GM19238 (cell line): ENCODE data around the gene NYAP1.

Source experiments
- DNase-seq: peaks from one replicate; pipeline ENCODE4 v3.0.0; 2011; ENCODE audit warnings: low spot score; ENCODE audit not compliant: insufficient read length

NYAP1 gene

DNA sequence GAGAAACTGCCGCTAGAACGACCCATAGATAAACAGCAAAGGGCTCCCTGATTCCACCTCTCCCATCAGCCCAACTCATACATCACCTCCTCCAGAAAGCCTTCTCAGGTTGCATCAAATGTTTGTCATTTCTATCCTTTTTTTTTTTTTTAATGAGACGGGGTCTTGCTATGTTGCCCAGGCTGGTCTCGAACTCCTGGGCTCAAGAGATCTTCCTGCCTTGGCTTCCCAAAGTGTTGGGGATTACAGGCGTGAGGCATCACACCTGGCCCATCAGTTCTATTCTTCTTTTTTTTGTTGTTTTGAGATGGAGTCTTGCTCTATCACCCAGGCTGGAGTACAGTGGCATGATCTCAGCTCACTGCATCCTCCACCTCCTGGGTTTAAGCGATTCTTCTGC is 26.7 kb upstream of the NYAP1 start:
- DNase-seq: no peak

DNA sequence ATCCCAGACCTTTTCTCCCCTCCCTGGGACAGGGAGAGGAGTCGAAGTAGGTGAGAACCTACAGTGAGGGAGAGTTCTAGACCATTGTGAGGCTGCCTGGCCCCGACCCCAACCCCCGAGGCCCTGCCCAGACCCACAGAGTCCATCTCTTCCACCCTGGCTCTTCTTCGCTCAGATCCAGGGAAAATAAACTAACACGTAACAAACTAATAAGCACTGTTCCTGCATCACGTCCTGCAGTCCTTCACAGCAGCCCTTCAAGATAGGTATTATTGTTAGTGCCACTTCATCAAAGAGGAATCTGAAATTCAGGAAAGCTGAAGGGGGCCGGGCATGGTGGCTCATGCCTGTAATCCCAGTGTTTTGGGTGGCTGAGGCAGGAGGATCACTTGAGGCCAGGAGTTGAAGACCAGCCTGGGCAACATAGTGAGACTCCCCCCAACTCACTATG is 19.5 kb upstream of the NYAP1 start, which contains the start of gene SPACDR:
SPACDR (minus strand) TSS at position 51 of the 451 bp plus-strand sequence. CDS start 235 bp downstream, outside the sequence.
- DNase-seq: no peak

DNA sequence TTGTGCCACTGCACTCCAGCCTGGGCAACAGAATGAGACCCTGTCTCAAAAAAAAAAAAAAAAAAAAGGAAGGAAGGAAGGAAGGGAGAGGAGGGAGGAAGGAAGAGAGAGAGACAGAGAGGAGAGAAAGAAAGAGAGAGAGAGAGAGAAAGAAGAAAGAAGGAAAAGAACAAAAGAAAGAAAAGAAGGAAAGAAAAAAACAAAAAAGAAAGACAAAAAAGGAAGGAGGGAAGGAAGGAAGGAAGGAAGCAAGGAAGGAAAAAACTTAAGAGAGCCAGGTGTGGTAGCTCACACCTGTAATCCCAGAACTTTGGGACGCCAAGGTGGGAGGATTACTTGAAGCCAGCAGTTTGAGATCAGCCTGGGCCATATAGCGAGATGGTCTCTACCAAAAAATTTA is 18.9 kb upstream of the NYAP1 start:
- DNase-seq: no peak

DNA sequence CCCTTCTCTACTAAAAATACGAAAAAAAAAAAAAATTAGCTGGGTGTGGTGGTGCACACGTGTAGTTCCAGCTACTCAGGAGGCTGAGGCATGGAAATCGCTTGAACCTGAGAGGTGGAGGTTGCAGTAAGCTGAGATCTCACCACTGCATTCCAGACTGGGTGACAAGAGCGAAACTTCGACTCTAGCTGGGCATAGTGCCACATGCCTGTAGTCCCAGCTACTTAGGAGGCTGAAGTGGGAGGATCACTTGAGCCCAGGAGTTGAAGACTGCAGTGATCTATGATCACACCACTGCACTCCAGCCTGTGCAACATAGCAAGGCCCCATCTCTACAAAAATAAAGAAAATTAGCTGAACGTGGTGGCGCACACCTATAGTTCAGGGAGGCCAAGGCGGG is 18.4 kb upstream of the NYAP1 start:
- no peak for DNase-seq

DNA sequence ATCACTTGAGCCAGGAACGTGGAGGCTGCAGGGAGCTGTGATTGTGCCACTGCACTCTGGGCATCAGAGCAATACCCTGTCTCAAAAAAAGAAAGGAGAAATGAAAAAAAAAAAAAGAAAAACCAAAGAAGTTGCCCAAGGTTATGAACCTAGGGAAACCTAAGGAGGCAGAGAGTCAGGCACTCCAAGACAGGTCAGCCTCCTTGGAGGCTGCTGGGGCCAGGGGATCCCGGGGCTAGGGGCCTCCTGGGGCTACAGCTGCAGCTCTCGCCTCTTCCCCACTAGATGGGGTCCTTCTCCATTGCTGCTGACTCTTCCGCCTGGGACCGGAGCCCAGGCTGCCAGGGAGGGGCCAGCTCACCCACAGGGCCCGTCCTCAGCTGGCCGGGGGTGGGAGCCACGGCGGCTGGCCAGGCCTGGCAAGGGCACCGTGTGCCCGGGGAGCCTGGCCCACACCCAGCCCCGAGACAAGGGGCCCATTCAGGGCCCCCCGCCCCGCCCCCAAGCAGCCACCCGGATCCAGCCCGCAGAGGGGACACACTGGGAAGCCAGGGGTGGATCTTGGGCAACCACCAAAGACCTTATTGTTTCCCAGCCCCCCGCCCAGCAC is 17.9 kb upstream of the NYAP1 start:
- no peak for DNase-seq

DNA sequence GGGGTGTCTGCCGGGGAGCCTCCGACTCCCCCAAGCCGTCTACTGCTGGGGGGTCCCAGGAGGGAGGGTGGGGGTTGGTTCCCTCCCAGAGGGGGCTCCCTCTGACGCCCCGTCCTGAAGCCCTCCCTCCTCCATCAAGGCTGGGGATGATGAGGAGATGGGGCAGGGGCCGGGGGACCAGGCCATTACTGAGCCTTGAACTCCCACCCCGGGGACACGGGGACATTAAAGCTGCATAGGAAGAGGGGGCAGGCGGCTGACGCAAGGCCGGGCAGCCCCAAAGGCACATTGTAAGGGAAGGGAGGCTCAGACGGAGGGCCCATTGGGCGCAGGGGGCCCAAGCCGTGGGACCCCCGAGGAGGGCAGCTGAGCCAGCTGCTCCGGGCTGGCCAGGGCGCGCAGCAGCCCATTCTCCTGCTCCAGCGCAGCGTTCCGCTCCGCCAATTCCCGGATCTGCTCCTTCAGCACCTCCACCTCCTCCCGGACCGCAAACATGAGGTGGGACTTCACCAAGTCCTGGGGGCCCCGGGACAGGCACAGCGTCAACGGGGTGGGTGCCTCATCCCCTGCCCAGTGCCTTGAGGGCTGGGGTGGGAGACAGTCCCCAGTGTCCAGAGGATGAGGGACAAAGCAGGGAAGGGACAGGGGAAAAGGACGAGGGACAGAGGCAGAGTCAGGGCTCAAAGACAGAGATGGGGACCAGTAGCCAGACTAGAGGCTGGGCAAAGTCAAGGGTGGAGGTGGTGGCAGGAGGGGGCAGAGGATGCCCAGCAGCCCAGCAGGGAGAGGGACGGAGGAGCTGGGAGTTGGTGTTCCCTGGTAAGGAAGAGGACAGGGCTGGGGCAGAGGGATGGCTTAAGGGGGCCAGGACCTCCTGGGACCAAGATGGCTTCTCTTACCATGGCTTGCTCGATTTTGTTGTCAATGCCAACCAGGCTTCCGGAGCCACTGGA is 16.8 kb upstream of the NYAP1 start:
- DNase-seq: no peak

DNA sequence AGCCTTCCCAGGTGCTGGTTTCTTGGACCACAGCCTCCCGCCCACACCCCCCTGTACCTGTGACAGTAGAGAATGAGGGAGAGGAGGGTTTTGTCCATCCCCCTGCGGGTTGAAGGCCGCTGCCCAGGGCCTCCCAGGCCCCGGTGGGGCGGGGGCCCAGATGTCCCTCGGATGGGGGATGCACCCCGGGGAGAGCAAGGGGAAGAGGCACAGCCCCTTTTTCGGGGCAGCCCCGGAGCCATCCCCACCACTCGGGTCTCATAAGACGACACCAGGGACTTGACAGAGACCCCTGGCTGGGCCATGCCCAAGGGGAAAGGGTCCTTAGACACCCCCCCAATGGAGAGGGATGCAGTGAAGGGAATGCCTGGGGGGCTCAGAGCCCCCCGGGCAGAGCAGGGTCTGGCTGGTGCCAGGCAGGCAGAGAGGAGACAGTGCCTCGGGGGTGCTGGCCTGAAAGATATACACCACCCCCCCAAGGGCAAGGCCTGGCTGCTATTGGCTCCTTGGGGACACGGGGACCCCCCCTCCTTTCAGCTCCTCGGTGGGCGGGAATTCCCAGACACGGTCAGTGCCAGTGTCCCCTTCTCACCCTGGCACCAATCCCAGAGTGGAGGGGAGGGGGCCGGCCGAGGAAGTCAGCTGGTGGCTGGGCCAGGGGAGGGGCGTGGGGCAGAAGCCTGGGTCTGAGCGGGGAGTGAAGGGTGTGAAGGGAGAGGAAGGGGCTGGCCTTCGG is 15.9 kb upstream of the NYAP1 start:
- DNase-seq: no peak

DNA sequence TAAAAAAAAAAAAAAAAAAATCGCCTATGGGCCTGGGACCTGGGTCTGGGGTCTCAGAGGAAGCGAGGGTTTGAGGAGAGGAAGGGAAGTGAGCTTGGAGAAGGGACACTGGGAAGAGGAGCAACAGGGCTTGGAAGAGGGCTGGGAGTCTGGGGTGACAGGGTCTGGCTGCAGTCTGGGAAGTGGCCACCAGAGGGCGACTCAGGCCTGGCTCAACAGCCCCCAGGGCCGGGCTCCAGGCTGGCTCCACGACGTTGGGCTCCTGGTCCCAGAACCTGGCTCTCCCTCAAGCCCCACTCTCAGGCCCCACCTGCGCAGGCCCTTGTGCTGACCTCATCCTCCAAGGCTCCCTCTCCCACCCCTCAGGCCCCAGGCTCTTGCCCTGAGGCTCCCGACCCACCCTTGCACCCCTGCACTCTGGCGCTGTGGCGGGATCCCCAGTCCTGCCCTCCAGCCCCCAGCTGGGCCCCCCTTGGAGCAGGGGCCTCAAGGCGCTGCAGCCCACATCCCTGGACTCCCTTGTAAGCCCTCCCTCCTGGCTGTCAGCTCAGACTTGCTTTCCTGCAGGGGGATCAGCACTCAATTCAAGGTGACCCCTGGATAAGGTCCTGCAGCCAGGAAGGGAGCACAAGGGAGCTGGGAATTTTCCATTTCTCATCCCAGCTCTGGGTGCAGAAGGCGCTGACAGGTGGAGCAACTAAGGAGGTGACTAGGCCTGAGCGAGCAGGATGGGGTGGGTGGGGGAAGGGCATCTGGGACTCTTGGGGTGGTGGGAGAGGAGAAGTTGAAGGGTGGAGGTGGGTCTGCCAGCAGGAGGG is 14.3 kb upstream of the NYAP1 start:
- peak; percentile 95 for DNase-seq

DNA sequence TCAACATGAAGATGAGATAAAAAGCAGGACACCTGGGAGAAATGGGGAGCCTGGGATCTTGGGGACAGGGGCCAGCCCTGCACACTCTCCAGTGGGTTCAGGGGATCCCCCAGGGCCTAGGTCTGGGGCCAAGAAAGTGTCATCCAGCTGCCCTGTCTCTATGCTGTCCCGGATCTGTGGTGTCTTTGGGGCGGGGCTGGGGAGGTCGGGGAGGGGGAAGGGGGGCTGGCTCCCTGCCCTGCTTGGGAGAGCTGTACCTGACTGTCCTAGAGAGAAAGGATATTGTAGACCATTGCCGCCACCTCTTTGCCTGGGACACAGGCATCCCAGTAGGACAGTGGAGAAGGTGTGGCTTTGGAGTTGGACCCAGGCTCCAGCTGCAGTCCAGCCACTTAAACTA is 12.7 kb upstream of the NYAP1 start:
- DNase-seq: no peak

DNA sequence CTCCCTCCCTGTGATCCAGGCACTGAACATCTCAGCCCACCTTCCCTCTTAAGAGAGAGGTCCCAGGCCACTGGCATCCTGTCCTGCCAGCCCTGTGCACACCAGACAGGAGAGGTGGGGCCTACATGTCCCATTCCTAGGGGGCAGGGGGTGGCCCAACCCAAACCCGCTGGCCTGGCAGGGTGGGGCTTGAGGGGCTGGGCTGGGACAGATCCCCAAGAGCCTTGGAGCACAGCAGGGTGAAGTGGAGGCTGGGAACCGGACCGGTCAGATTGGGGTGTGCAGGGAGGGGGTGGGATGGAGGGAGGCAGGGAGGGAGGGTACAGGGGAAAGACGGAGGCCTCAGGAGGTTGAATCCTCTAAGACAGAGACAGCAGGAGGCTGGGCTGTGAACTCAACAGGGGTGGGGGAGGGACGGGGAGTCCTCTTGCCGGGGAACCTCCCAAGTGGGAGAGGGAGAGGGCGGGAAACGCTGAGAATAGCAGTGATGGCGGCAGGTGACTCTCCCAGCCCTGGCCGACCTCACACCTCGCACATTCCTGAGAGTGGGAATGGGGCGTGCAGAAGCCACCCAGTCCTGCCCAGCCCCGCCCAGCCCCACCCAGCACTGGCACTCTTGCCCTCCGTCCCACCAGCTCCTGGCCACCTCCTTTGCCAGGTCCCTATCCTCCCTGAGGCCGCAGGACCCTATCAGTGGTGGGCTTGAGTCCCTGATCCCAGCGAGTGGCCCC is 11.4 kb upstream of the NYAP1 start:
- DNase-seq: no peak

DNA sequence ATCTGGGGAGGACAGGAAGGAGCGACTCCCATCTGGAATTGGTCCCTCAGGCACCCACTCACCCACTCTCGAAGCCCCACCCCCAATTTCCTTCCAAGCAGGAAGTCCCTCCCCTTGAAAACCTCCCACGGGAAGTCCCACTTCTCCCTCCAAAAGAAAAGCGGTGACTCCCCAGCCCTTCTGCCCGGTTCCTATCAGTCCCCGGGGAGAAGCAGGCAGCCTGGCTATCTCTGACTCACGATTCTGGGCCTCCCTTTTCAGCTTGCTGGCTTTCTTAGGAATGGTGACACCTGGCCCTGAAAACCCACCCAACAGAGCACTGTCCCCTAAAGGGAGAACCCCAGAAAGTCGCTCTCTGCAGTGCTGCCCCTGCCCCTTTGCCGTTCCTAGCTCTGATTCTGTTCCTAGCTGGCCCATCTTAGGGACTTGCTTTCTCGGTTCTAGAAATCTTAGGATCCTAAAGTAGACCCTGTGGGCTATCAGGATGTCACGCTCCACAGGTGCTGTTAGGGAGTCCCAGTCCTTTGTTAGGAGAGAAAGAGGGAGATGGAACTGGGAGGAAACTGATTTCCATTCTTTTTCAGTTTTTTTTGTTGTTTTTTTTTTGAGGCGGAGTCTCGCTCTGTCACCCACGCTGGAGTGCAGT is 10.8 kb upstream of the NYAP1 start:
- DNase-seq: no peak

DNA sequence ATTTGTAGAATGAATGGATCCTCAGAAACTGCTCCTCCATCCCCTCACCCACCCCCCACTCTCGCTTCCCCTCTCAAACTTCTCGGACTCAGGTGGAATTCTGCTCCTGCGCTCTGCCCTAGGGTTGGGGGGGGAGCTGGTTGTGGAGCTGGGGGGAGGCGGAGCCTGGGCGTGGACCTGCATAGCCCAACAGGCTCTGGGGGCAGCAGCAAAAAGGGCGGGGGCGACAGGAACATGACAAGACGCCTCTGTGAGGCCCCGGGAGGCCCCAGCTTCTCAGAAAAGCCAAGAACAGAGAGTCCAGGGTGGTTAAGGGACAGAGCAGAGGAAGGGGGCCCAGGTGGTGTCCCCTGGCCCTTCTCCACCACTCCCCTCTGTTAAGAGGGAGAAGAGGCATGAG is 8.2 kb upstream of the NYAP1 start:
- DNase-seq: no peak

DNA sequence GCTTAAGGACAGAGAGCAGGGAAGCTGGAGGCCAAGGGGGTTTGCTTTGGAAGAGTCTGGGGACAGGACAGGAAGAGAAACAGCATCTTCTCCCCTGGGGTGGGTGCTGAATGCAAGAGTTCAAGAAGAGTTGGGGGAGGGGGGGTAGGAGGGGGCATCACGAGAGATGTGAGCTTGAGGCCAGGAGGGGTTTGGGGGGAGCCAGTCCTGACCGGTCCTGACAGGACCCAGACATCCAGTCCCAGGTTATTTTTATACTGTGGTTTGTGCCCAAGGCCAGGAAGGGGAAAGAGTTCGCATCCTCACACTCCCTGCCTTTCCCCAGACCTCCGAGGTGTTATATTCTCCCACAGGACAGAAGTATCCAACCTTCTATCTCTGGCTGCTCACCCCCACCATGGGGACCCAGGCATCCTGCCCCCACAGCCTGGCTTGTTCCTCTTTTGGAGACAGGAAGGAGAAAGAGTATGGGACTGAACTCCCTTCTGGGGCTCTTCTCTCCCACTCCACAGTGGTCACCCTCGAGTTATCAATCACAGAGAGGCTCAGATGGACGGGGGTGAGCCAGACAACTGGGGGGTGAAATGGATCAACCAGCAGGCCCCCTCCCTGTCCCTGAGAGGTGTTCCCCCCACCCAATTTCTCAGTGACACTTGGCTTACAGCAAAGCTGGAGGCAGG is 7.5 kb upstream of the NYAP1 start:
- no peak for DNase-seq

DNA sequence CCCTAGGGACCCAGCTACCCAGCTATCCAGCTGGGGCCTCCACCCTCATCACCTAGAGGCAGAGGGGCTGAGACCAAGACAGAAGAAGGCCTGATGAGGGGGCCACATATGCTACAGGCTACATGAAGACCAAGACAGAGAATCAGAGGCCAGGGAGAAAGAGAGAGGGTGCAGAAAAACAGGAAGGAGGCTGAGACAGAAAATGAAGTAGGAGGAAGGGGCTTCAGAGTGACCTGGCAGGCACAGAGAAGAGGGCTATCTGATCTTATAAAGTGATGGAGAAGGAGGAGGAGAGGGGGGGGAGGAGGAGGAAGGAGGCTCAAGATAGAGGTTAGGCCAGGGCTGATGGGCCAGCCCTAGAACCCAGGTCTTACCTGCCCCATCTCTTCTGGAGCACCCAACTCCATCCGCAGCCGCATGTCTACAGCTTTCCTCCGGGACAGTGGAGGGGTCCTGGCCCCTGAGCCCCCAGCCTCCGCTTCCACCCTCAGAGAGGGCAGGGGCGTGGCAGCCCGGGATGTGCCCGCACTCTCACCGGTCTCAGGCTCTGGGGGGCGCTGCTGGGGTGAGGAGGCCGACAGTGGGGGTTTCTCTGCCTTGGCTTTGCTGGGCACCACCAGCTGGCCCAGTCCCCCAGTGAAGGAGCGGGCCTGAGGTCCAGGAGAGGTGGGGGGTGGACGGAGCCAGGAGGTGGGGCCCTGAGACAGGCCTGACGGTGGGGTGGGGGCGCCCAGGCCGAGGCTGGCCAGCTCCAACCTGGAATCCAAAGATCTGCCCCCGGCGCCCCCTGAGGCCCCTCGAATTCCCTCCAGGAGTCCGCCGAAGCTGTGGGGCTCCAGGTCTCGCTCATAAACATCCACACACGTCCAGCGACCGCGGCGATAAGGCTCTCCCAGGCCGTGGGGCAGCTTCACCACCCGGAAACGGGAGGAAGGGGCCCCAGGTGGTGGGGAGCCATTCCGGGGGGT is 6.5 kb upstream of the NYAP1 start:
- peak; percentile 32 for DNase-seq

DNA sequence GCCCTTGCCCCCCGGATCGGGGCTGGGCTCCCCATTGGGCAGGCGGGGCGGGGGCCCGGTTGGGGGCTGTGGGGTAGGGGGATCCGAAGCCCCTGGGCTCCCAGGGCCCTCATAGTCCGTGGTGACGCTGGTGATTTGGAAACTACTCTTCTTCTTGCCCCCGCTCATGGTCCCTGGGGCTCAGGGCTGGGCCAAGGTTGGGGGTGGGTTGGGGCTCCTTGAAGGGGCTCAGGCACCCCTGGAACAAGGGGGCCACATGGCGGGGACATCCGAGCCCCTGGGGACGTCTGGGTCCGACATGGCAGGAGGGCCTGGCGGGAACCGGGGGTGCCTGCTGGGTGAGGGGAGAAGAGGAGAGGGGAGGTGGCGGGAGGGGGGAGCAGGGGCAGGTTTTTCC is 5.9 kb upstream of the NYAP1 start:
- DNase-seq: peak; percentile 21

DNA sequence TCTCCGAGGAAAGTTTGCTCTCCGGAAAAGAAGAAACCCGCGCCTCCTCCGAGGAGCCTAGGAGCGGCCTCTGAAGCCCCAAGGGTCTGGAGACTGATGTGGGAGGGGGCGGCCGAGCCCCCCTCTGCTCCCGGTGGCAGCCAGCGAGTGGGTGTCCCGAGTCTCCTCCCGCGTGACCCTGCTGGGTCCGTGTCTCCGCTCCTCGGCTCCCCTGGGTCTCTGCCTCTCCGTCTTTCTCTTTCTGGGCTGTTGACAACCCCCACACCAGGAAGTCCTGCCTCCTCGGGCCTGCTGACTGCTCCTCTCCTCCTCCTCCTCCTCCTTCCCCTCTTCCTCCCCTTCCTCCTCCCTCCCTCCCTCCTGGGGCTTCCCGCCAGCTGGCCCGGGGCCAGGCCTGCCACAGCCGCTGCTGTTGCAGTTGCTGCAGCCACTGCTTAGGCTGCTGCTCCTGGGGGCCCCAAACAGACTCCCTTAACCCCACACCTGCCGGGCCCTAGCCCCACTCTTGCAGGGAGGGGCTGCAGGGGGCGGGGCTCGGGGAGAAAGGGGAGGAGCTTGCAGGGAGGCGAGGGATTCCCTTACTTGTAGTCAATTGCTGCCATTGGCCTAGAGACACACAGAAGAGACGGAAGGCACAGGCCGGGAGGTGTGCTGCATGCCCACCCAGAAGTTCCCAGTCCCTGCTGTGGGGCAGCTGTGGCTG is 4.6 kb upstream of the NYAP1 start, which contains the start of gene TSC22D4:
TSC22D4 (minus strand) TSS at position 257 of the 703 bp plus-strand sequence. CDS start 1,176 bp downstream, outside the sequence.
- DNase-seq: peak; percentile 92

DNA sequence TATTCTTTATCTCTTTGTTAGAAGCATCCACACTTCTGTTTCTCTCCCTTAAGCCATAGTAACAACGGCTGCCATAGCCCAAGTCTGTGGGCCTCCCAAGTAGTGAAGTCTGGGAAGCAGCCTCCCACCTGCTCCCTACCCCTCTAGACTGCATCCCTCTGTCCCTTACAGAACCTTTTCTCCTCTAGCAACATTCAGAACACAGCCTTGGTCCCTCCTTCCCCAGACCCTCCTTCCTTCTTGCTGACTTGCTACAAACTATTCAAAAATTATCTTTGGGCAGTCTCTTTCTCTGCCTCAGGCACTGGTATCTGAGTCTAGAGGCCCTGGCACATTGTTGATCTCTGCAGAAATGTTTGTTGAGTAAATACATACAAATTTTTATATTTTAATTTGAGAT is 2.3 kb upstream of the NYAP1 start:
- no peak for DNase-seq
